ENCODE data around the gene POLRMT. TPM values are rescaled to one million over a fixed set of nuclear protein-coding genes. Genes with fewer than 3 reads are reported as not detected.

The POLRMT gene
- total RNA-seq, 4 donors from 2014 or later = 37.8 to 61.1 (median 46.9) TPM

- no peak overlapping the region for H3K4me3 ChIP-seq (ENCODE audit: low read depth, poor library complexity, severe bottlenecking)
- no peak for DNase-seq (ENCODE audit: low spot score in 2 of 2)
- TF ChIP-seq CTCF (IDR thresholded peaks at IDR 0.05) (no peak), POLR2A (IDR thresholded peaks at IDR 0.05) (no peak)
- WGBS, 2 donors = 73 to 83% methylated on average over 18 of the region's 18 CpGs
- intact Hi-C loops (cut with DNase I; ENCODE audit: low total_unique reads) = no loop called here
These were observed 35.7 kb downstream of the POLRMT start for GRCh38 chr19:597406-598315.

GRCh38 chr19:596263-596655 lies 37.1 kb downstream of the POLRMT start:
- no peak for DNase-seq (ENCODE audit: low spot score in 2 of 2)
- WGBS, 2 donors = 83 to 86% methylated on average over 16 of the region's 16 CpGs
- no peak overlapping the region for H3K4me3 ChIP-seq (ENCODE audit: low read depth, poor library complexity, severe bottlenecking)
- TF ChIP-seq POLR2A (IDR thresholded peaks at IDR 0.05) (no peak), CTCF (IDR thresholded peaks at IDR 0.05) (no peak)
- intact Hi-C loops (cut with DNase I; ENCODE audit: low total_unique reads) = no loop called here

DNA sequence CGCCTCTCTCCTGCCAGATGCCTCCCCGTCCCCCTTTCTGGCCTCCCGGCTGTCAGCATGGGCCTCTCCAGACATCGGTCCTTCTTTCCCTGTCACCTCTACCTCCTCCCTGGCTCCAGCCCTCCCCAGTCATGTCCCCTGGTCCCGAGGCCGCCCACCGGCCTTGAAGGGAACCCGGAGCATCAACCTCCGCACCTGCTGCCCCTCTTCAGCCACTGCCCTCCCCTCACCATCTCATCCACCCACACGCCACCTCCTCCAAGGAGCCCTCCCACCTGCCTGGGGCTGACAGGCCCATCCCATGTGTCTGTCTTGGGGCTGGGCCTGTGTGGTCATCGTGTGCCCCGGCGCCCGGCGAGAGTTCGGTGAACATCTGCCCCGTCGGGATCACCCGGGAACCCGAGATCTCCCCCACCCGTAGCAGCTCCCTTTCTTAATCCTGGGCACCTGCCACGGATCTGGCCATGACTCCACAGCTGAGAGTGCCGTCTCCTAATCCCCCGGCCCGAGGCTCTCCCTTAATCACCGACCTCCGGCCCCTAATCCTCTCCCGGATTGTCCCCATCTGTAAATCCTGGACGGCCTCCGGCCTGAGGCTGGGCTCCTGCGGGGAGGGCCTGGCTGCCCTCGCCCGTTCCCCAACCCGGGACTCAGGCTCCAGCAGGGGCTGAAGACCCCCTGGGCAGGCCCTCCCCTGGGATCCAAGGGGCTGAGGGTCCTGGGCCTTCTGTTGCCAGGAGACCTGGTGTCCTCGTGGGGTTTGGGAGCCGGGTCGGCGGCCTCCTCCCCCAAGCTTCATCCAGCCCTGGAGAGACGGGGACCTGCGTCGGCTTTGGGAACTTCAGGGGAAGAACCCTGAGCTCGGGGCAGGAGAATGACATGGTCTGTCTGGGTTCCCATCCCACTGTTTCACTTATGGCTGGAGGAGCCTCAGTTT lies 37.7 kb downstream of the POLRMT start:
- 72% methylated on average over 40 to 42 of the region's 42 CpGs for WGBS, 2 donors
- H3K4me3 ChIP-seq (ENCODE audit: low read depth, poor library complexity, severe bottlenecking) = no peak overlapping the region
- DNase-seq (ENCODE audit: low spot score in 2 of 2) = no peak
- no peak for TF ChIP-seq CTCF (IDR thresholded peaks at IDR 0.05)
- intact Hi-C loops (cut with DNase I; ENCODE audit: low total_unique reads) = no loop called here

GRCh38 chr19:594265-594870 lies 39.0 kb downstream of the POLRMT start:
- no peak for DNase-seq (ENCODE audit: low spot score in 2 of 2)
- WGBS, 2 donors = 68 to 71% methylated on average over 23 to 24 of the region's 24 CpGs
- H3K4me3 ChIP-seq (ENCODE audit: low read depth, poor library complexity, severe bottlenecking) = no peak overlapping the region
- TF ChIP-seq POLR2A (IDR thresholded peaks at IDR 0.05) (no peak), CTCF (IDR thresholded peaks at IDR 0.05) (no peak)
- intact Hi-C loops (cut with DNase I; ENCODE audit: low total_unique reads) = no loop called here

DNA sequence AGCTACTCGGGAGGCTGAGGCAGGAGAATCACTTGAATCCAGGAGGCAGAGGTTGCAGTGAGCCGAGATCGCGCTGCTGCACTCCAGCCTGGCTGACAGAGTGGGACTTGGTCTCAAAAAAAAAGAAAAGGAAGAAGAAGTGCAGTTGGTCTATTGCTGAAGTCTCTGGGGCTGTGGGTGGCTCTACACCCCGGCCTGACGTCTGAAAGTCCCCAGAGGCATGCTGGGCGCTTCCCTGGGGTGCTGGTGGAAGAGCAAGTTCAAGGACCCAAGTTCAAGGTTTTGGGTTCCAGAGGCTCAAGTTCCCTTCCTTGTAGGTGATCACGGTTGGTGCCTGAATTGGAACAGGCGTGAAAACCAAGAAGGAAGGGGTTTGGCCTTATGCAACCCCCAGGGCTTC lies 39.8 kb downstream of the POLRMT start:
- intact Hi-C loops (cut with DNase I; ENCODE audit: low total_unique reads) = no loop called here

More for the DNA sequence above, 39.8 kb downstream of the POLRMT start:
- 45 to 50% methylated on average over 9 of the region's 9 CpGs for WGBS, 2 donors
- TF ChIP-seq POLR2A (IDR thresholded peaks at IDR 0.05) = no peak
- no peak for TF ChIP-seq CTCF (IDR thresholded peaks at IDR 0.05)
- no peak overlapping the region for H3K4me3 ChIP-seq (ENCODE audit: low read depth, poor library complexity, severe bottlenecking)
- DNase-seq (ENCODE audit: low spot score in 2 of 2) = no peak
